SH-SY5Y (cell line): Measurements from ENCODE around the gene POLR2L.

Experiments used
- GATA2 ChIP-seq: IDR thresholded peaks from 2 replicates; pipeline ENCODE4 v1.6.1; 2011; ENCODE audit warnings: mild to moderate bottlenecking, low read depth, low read length
- GATA3 ChIP-seq: IDR thresholded peaks from 2 replicates; pipeline ENCODE4 v1.6.1; 2011; ENCODE audit warnings: low read depth, mild to moderate bottlenecking, low read length, moderate library complexity

DNA sequence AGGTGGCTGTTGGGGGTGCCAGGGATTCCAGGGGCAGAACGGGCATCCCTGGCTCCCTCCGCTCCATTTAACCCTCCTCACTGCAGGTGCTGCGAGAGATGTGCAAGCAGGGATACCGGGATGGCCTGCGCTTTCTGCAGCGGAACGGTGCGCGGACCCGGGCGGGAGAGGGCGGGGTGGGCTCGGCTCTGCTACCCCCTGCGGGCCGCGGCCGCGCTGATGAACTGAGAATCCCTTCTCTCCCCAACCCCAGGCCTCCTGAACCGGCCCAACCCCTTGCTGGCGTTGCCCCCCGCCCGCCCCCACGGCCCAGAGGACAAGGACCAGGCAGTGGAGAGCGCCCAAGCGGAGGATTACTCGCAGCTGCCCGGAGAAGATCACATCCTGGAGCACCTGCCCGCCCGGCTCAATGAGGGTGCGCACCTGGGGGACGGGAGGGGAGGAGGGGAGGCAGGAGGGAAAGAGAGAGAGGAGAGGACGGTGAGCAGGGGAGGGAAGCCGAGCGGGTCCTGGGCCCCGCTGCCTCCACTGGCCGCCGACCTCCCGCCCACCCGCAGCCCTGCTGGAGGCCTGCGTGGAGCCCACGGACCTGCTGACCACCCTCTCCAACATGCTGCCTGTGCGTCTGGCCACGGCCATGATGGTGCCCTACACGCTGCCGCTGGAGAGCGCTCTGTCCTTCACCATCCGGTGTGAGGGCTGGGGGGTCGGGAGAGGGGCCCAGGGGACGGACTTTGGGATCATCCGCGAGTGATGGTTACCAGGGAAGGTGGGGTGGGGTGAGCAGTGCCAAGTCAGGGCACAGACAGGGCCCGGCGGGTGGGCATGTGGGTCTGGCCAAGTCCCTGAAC is 18.7 kb downstream of the POLR2L start:
- TF ChIP-seq GATA2 (no peak), GATA3 (no peak)
